ENCODE measurements around the gene SLC39A11.

Gene SLC39A11

GRCh38 chr17:72696721-72697120 lies 395.8 kb downstream of the SLC39A11 start:
- no peak for DNase-seq (ENCODE audit: low read depth in 1 of 2, low spot score in 1 of 2)

DNA sequence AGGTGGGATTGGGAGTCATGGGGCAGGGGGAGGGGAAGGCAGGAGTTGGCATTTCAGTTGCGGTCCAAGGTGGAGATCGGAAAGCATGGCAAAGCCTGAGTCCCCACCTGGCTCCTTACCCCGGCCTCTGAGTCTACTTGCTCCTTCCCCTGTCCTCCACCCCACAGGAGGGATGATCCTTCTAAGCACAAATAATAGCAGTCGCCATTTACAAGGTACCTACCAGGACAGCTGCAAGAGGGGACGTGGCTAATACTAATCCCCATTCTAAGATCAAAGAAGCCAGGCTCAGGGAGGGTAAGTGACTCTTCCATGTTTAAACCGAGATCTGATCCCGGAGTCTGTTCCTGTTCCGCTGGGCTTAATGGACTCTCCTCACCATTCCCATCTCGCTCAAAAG lies 396.3 kb downstream of the SLC39A11 start:
- DNase-seq (ENCODE audit: low read depth in 1 of 2, low spot score in 1 of 2), result no peak

GRCh38 chr17:72693956-72694355 lies 398.5 kb downstream of the SLC39A11 start:
- no peak for DNase-seq (ENCODE audit: low read depth in 1 of 2, low spot score in 1 of 2)

DNA sequence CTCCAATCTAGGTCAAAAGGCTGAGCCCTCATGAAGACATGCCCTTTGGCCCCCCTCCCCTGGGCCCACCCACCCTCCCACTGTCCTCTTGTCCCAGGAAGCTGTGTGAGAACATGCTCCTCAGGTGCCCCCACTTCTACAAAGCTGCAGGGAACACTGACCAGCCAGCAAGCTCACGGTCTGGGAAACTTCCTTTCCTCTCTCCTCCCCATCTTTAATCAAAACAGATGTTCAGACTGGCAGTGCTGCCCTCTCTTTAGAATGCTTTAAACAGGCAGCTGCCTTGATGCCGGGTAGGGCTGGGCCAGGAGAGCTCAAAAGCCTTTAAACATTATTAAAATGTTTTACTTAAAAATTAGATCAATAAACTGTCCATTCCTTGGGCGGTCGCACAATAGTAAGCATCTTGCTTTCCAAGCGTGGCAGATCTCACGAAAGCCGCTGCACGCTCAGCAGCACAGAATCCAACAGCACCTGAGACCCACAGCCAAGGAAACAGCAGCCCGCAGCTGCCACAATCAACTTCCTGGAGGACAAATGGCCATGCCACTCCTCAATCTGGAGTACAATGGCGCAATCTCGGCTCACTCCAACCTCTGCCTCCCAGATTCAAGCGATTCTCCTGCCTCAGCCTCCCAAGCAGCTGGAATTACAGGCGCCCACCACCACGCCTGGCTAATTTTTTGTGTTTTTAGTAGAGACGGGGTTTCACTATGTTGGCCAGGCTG lies 399.2 kb downstream of the SLC39A11 start:
- no peak for DNase-seq (ENCODE audit: low read depth in 1 of 2, low spot score in 1 of 2)

GRCh38 chr17:72692676-72693075 lies 399.8 kb downstream of the SLC39A11 start:
- no peak for DNase-seq (ENCODE audit: low read depth in 1 of 2, low spot score in 1 of 2)

DNA sequence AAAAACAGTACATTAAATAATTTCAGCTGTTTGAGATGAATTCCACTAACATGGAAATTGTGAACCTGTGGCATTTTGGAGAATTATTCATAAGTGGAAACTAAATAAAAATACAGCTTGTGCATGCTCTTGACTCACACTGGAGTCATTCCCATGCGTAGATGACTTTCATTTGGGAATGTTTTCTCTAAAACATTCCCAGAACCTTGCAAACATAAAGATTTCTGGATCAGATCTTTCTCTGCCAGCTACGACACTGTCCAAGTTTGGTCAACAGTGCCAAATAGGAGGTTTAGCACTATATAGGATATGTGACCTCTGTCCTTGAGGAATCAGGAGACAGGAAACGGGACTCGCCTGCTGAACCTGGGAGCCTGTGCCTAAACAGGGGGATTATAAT lies 400.9 kb downstream of the SLC39A11 start:
- no peak for DNase-seq (ENCODE audit: low read depth in 1 of 2, low spot score in 1 of 2)

DNA sequence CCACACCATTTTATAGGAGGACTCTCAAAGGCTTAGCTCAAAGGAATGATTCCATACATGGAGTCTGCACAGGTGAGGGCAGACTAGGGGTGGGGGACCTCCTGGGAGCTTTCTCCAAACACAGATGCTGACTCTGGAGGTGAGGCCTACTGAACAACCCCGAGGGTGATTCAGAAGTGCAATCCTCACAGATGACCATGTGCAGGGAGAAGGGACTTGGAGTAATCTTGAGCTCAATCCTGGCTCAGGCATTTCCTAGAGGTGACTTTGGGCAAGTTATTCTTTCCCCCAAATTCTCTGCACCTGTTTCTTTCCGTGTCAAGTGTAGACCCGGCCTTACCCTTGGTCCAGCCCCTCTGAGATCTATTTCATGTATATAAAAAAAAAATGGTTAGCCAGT lies 401.5 kb downstream of the SLC39A11 start:
- DNase-seq (ENCODE audit: low read depth in 1 of 2, low spot score in 1 of 2), result no peak

DNA sequence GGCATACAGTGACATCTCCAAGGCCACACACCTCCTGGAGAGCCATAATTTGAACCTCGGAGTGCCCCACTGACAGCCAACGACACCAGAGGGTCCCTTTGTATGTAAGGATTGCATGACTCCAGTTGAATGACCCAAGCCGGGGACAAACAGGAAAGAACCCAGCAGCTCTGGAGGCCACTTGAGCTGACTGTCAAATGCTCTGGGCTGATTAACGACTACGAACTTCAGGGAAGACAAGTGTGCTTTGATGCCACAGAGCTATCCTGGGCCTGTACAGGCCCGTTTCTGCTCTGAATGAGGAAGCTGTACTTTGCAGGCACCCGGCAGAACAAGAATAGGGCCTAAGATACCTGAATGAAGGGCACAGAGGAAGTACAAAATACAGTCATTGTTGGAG lies 404.6 kb downstream of the SLC39A11 start:
- DNase-seq (ENCODE audit: low read depth in 1 of 2, low spot score in 1 of 2), result no peak

DNA sequence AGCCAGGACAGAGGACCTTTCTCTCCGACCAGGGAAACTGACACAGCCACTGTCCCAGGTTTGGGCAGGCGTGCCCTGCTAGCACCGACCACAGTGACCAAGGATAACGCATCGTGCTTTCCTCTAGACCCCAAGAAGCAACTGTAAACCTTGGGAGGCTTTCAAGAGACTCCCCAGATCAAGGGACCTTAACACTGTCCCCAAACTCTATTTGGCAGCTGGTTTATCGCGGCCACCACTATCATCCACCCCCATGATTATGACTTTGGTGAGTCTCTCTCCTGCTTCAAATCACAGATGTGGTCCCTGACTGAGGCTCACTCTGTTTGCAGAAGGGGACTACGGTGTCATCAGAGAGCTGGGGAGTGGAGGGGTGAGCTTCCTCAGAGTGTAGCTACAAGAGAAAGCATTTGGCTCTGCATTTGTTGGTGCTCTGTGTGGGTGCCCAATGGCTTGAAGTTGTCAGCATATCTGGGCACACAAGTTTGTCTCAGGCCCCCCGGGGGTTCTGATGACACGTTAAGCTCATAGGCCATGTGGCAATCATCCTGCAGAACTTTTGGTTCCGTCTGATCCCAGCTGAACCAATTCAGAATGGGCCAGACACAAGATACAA lies 408.0 kb downstream of the SLC39A11 start:
- DNase-seq (ENCODE audit: low read depth in 1 of 2, low spot score in 1 of 2), result no peak

GRCh38 chr17:72683506-72684404 lies 408.7 kb downstream of the SLC39A11 start:
- no peak for DNase-seq (ENCODE audit: low read depth in 1 of 2, low spot score in 1 of 2)

DNA sequence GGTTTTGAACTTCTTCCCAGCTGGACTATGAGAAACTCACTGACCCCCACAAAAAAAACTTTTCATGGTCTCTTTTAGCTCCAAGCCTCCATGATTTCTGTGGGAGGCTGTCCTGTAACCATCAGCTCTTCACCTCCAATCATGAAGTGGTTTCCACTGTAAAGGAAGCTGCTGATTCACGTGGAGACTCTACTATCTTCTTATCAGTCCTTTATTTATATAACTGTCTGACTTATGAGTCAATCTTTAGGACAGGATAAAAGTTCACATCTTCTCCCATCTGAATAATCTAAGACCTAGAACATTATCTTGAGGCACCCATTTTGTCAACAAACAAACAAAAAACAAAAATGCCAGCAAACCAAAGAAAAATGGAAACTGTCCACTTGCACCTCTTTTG lies 409.9 kb downstream of the SLC39A11 start:
- no peak for DNase-seq (ENCODE audit: low read depth in 1 of 2, low spot score in 1 of 2)

GRCh38 chr17:72681844-72682243 lies 410.6 kb downstream of the SLC39A11 start:
- DNase-seq (ENCODE audit: low read depth in 1 of 2, low spot score in 1 of 2), result no peak

DNA sequence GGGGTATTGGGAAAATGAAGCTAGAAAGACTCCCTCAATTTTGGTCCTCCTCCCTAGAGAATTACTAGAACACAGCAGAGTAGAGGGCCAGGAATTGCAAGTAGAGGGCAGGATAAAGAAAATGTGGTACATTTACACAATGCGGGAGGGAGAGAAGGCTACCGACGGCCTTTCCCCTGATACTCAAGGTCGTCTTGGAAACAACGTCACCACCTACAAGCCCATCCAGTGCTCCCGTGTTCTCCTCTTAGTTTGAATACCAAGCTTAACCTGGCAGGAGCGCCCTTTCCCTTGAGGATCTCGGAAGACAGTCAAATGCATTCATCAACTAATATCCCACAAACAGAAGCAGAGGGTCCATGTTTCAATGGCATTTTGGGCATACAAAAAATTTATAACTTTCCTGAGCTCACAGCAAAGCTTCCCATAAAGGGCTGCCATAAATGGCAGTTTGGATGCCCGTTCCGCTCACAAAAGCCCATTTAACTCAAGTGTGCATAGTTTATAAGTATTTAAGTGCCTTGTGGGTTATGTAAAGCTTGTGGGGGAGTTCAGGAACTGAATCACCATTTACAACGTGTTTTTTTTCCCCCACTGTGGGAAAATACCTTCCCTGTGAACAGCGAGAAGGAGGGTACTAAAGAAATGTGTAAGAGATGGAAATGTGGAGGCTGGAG lies 414.6 kb downstream of the SLC39A11 start:
- DNase-seq (ENCODE audit: low read depth in 1 of 2, low spot score in 1 of 2), result no peak

DNA sequence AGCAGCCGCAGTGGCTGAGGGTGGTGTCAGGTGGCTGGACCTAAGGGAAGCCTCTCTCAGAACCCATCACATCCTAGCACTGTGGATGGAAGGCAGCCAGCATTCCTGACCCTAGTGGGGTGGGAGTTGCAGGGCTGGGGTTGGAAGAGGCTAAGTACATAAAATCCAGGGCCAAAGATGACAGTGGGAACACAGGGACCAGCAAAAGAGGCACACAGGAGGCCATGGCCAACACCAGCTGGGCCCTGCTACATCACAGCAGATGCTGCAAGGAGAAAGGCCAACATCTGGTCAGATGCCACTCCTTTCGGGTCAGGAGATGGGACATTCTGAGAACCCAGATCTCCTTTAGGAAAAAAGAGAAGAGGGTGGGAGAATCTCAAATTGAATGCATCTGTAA lies 415.4 kb downstream of the SLC39A11 start:
- no peak for DNase-seq (ENCODE audit: low read depth in 1 of 2, low spot score in 1 of 2)

- DNase-seq (ENCODE audit: low read depth in 1 of 2, low spot score in 1 of 2), result no peak
These were observed 419.8 kb downstream of the SLC39A11 start for GRCh38 chr17:72672729-72673128.

- no peak for DNase-seq (ENCODE audit: low read depth in 1 of 2, low spot score in 1 of 2)
These were observed 421.5 kb downstream of the SLC39A11 start for GRCh38 chr17:72671016-72671415.

GRCh38 chr17:72667096-72668063 lies 425.1 kb downstream of the SLC39A11 start:
- DNase-seq (ENCODE audit: low read depth in 1 of 2, low spot score in 1 of 2), result no peak

DNA sequence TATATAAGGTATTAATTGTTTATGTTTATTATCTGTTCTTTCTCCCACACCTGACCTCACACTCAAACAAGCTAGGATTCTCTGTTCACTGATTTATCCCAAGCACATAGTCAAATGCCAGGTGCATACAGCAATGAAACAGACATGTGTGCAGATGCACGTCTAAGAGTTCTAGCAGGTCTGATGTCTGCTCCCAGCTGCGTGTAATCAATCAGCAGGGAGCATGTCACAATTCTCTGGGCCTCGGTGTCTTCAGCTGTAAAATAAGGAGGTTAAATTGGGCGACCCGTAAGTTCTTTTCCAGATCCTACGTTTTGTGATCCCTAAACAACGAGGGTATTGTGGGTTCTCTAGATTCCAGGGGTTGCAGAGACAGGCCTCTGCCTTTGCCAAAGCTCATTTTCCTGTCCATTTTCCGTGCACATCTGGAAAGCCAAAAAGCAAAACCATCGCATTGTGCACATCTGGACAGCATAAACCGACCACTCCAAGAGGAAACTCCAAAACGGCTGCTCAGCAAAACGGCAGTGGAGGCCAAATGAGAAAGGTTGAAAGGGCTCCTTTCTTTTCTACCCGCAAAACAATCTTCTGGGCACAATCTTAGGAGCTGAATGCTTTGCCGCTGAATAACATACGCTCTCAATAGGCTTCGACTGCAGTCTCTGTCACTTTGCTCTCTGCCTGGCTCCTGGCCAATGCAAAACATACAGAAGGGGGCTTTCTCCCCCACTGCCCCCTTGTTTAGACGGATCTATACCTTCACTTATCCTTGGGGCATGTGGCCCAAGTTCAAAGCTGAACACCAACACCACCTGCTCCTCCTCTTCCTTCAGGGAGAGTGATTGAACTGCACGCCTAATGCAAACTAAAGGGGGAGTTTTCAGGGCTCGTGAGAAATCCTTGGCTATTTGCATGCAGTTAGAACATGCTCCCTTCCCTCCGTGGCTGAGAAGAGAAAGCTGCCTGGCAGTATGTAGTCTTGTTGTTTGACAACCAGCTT lies 426.3 kb downstream of the SLC39A11 start:
- DNase-seq (ENCODE audit: low read depth in 1 of 2, low spot score in 1 of 2), result no peak

- no peak for DNase-seq (ENCODE audit: low read depth in 1 of 2, low spot score in 1 of 2)
These were observed 429.7 kb downstream of the SLC39A11 start for GRCh38 chr17:72662827-72663190.

Data from activated CD4-positive, alpha-beta T cell treated with anti-CD3 and anti-CD28 coated beads, Interleukin-2, amount 50 U/mL, for 24 hours (primary cell).